Measurements from ENCODE around the gene DHCR7.

- TF ChIP-seq CTCF (IDR thresholded peaks at IDR 0.05) (no peak), EZH2 (IDR thresholded peaks at IDR 0.05; ENCODE audit: borderline replicate concordance, insufficient read depth, low read depth, low read length, poor library complexity, severe bottlenecking) (no peak)
Observed at GRCh38 chr11:71432761-71433647, 15.2 kb downstream of the DHCR7 start.
